Nephron (organoid): ENCODE measurements around the gene CD40LG.

Experiments
- H3K27ac Mint-ChIP-seq, 3 experiments: 2 replicates each; pipeline ENCODE4 v1.8.0; 2020; ENCODE audit warnings: mixed read lengths in 3 of 3, mild to moderate bottlenecking in 2 of 3, moderate library complexity in 1 of 3
- H3K27me3 Mint-ChIP-seq: 2 replicates; pipeline ENCODE4 v1.8.0; 2021; ENCODE audit warnings: low read depth, mild to moderate bottlenecking, moderate library complexity, mixed read lengths
- H3K36me3 Mint-ChIP-seq: 2 replicates; pipeline ENCODE4 v1.8.0; 2020; ENCODE audit warnings: low read depth, mixed read lengths
- H3K4me1 Mint-ChIP-seq: 2 replicates; pipeline ENCODE4 v1.8.0; 2020; ENCODE audit warnings: mixed read lengths
- H3K4me3 Mint-ChIP-seq, 3 experiments: 2 replicates each; pipeline ENCODE4 v1.8.0; 2020; ENCODE audit warnings: mild to moderate bottlenecking in 3 of 3, mixed read lengths in 3 of 3, moderate library complexity in 2 of 3
- H3K9me3 Mint-ChIP-seq: 2 replicates; pipeline ENCODE4 v1.8.0; 2020; ENCODE audit warnings: mixed read lengths
- CTCF ChIP-seq, 3 experiments: fragments of 200-600 bp; sonication (generic); IDR thresholded peaks; one replicate each; pipeline ENCODE4 v1.5.0; 2021; ENCODE audit warnings: antibody characterized with exemption in 3 of 3; ENCODE audit not compliant: unreplicated experiment in 3 of 3

The CD40LG gene

GRCh38 chrX:136662104-136662503 is 14.1 kb downstream of the CD40LG start:
- Mint-ChIP-seq H3K27me3 (no peaks in the 10 kb centered on the region), H3K36me3 (peaks cover 4% of the 10 kb centered on the region), H3K9me3 (peaks cover 9% of the 10 kb centered on the region), H3K4me3 (no peak overlapping the region), H3K4me1 (no peaks in the 10 kb centered on the region), H3K27ac (no peak overlapping the region)
- no peak for TF ChIP-seq CTCF (IDR thresholded peaks at IDR 0.05; ENCODE audit: unreplicated experiment in 3 of 3)

GRCh38 chrX:136662976-136663375 is 15.0 kb downstream of the CD40LG start:
- peaks cover 4% of the 10 kb centered on the region for H3K36me3 Mint-ChIP-seq
- no peak for TF ChIP-seq CTCF (IDR thresholded peaks at IDR 0.05; ENCODE audit: unreplicated experiment in 3 of 3)
- H3K4me1 Mint-ChIP-seq: no peaks in the 10 kb centered on the region
- no peak overlapping the region for H3K27ac Mint-ChIP-seq
- H3K4me3 Mint-ChIP-seq: no peak overlapping the region
- peaks cover 12% of the 10 kb centered on the region for H3K9me3 Mint-ChIP-seq
- no peaks in the 10 kb centered on the region for H3K27me3 Mint-ChIP-seq

- Mint-ChIP-seq H3K9me3 (peaks cover 19% of the 10 kb centered on the region), H3K4me1 (no peaks in the 10 kb centered on the region), H3K27me3 (no peaks in the 10 kb centered on the region), H3K27ac (no peak overlapping the region), H3K36me3 (peaks cover 4% of the 10 kb centered on the region), H3K4me3 (no peak overlapping the region)
- no peak for TF ChIP-seq CTCF (IDR thresholded peaks at IDR 0.05; ENCODE audit: unreplicated experiment in 3 of 3)
Observed at GRCh38 chrX:136665258-136665900, 17.4 kb downstream of the CD40LG start.

- Mint-ChIP-seq H3K27me3 (no peaks in the 10 kb centered on the region), H3K36me3 (peaks cover 4% of the 10 kb centered on the region), H3K9me3 (peaks cover 21% of the 10 kb centered on the region), H3K27ac (no peak overlapping the region), H3K4me1 (no peaks in the 10 kb centered on the region), H3K4me3 (no peak overlapping the region)
- no peak for TF ChIP-seq CTCF (IDR thresholded peaks at IDR 0.05; ENCODE audit: unreplicated experiment in 3 of 3)
Observed at GRCh38 chrX:136666088-136666487, 18.1 kb downstream of the CD40LG start.

- no peak for TF ChIP-seq CTCF (IDR thresholded peaks at IDR 0.05; ENCODE audit: unreplicated experiment in 3 of 3)
- Mint-ChIP-seq H3K27ac (no peak overlapping the region), H3K9me3 (peaks cover 21% of the 10 kb centered on the region), H3K36me3 (peaks cover 4% of the 10 kb centered on the region), H3K4me1 (no peaks in the 10 kb centered on the region), H3K4me3 (no peak overlapping the region), H3K27me3 (no peaks in the 10 kb centered on the region)
Observed at GRCh38 chrX:136667446-136668168, 19.6 kb downstream of the CD40LG start.
